Cardiac muscle cell (in vitro differentiated cells and primary cell): Measurements from ENCODE around the gene CPT1B. TPM values are rescaled to one million over a fixed set of nuclear protein-coding genes. Genes with fewer than 3 reads are reported as not detected.

Experiments used
- DNase-seq, 2 donors: peaks; one replicate each; pipeline versions ENCODE4 v3.0.0 to v3.0.0-alpha.2; 2010 to 2017; ENCODE audit warnings: low read depth in 1 of 2, low spot score in 1 of 2
- H3K27ac ChIP-seq: fragments of 200-600 bp; sonication (generic); 2 replicates; pipeline ENCODE4 v1.5.1; 2016
- H3K27me3 ChIP-seq: fragments of 200-600 bp; sonication (generic); 2 replicates; pipeline ENCODE4 v1.6.0; 2016; ENCODE audit warnings: control low read depth
- H3K36me3 ChIP-seq: fragments of 200-600 bp; sonication (generic); 2 replicates; pipeline ENCODE4 v1.5.1; 2016; ENCODE audit warnings: control low read depth
- H3K4me1 ChIP-seq: fragments of 200-600 bp; sonication (generic); 2 replicates; pipeline ENCODE4 v1.8.1; 2017; ENCODE audit warnings: low read depth, mild to moderate bottlenecking, mixed run types
- H3K4me3 ChIP-seq: fragments of 200-600 bp; sonication (generic); 2 replicates; pipeline ENCODE4 v1.5.1; 2016; ENCODE audit warnings: mild to moderate bottlenecking
- H3K9me3 ChIP-seq: fragments of 200-600 bp; sonication (generic); 2 replicates; pipeline ENCODE4 v1.5.1; 2017; ENCODE audit warnings: low read depth, mild to moderate bottlenecking, control low read depth
- polyA plus RNA-seq: library from polyadenylated mRNA; unstranded; fragments of >200 nt; fragmentation: Nextera tagmentation; extraction: Ambion mirVana; gene quantifications from 2 replicates; pipeline ENCODE4 v1.2.1, GENCODE V29; 2016
- total RNA-seq: library from RNA; depleted of rRNA; stranded (reverse); fragments of >200 nt; gene quantifications from 2 replicates; pipeline ENCODE4 v1.2.3, GENCODE V29; 2016
- TF ChIP-seq, protein P1 (sequence below): IDR thresholded peaks from 2 replicates; pipeline ENCODE4 v1.5.1; 2012; ENCODE audit warnings: low read depth, mild to moderate bottlenecking, low read length

CPT1B gene
- total and polyA plus RNA-seq, 2 experiments from 2014 or later = 39.1 to 58.7 TPM

DNA sequence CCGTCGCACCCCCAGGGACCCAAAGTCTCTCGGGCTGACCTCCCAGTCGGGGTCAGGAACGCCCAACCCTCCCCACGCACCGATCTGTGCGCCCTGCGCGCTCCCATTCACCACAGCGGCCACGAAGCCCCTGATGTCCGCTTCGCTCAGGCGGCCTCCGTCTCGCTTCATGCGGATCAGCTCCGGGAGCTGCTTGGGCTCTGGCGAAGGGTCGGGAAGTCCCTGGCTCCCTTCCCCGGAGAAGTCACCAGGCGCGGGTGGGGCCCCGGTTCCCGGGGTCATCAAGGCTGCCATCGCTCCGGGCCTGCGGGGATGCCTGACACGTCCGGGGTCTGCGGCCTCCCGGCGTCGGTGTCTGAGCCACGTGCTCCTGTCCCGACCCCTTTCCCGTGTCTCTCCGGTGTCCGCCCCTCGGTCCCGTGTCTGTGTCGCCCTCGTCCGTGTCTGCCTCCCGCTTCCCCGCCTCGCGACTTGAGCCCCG, 48.8 kb downstream of the CPT1B start:
- no peak for DNase-seq
- TF ChIP-seq, protein P1, sequence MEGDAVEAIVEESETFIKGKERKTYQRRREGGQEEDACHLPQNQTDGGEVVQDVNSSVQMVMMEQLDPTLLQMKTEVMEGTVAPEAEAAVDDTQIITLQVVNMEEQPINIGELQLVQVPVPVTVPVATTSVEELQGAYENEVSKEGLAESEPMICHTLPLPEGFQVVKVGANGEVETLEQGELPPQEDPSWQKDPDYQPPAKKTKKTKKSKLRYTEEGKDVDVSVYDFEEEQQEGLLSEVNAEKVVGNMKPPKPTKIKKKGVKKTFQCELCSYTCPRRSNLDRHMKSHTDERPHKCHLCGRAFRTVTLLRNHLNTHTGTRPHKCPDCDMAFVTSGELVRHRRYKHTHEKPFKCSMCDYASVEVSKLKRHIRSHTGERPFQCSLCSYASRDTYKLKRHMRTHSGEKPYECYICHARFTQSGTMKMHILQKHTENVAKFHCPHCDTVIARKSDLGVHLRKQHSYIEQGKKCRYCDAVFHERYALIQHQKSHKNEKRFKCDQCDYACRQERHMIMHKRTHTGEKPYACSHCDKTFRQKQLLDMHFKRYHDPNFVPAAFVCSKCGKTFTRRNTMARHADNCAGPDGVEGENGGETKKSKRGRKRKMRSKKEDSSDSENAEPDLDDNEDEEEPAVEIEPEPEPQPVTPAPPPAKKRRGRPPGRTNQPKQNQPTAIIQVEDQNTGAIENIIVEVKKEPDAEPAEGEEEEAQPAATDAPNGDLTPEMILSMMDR = no peak
- peaks cover 20% of the 10 kb centered on the region for H3K4me1 ChIP-seq
- H3K27ac ChIP-seq = no peak overlapping the region
- H3K27me3 ChIP-seq = peaks cover 27% of the 10 kb centered on the region
- no peaks in the 10 kb centered on the region for H3K9me3 ChIP-seq
- H3K4me3 ChIP-seq = no peak overlapping the region
- no peaks in the 10 kb centered on the region for H3K36me3 ChIP-seq

- peaks cover 27% of the 10 kb centered on the region for H3K27me3 ChIP-seq
- no peak for DNase-seq
- TF ChIP-seq, protein P1 = no peak
- no peak overlapping the region for H3K4me3 ChIP-seq
- no peaks in the 10 kb centered on the region for H3K36me3 ChIP-seq
- no peak overlapping the region for H3K27ac ChIP-seq
- no peaks in the 10 kb centered on the region for H3K9me3 ChIP-seq
- H3K4me1 ChIP-seq = peaks cover 19% of the 10 kb centered on the region
Observed at GRCh38 chr22:50528682-50529415, 49.4 kb downstream of the CPT1B start.

- H3K4me3 ChIP-seq = no peak overlapping the region
- no peaks in the 10 kb centered on the region for H3K9me3 ChIP-seq
- peaks cover 14% of the 10 kb centered on the region for H3K4me1 ChIP-seq
- no peak overlapping the region for H3K27ac ChIP-seq
- H3K36me3 ChIP-seq = peaks cover under 1% of the 10 kb centered on the region
- DNase-seq = no peak
- TF ChIP-seq, protein P1 = no peak
- H3K27me3 ChIP-seq = peaks cover 27% of the 10 kb centered on the region
Observed at GRCh38 chr22:50527921-50528681, 50.1 kb downstream of the CPT1B start.

GRCh38 chr22:50526834-50527801, 51.1 kb downstream of the CPT1B start:
- DNase-seq = peak; percentile 54 to 67
- H3K27me3 ChIP-seq = peaks cover 27% of the 10 kb centered on the region
- peak overlapping the region; percentile 80 for H3K27ac ChIP-seq
- H3K36me3 ChIP-seq = peaks cover 7% of the 10 kb centered on the region
- peak overlapping the region; percentile 63 for H3K4me3 ChIP-seq
- TF ChIP-seq, protein P1 = no peak
- peaks cover 10% of the 10 kb centered on the region for H3K4me1 ChIP-seq
- H3K9me3 ChIP-seq = no peaks in the 10 kb centered on the region
